Endothelial cell of umbilical vein (primary cell): ENCODE data around the gene DDA1.

Experiments used
- EZH2 ChIP-seq: IDR thresholded peaks from 2 replicates; pipeline ENCODE4 v1.6.1; 2012; ENCODE audit warnings: borderline replicate concordance, low read depth, mild to moderate bottlenecking, moderate library complexity, low read length, inconsistent platforms; ENCODE audit not compliant: severe bottlenecking
- POLR2A ChIP-seq: IDR thresholded peaks from 2 replicates; pipeline ENCODE4 v1.6.1; 2012; ENCODE audit warnings: low read depth, mild to moderate bottlenecking, control low read depth, low read length
- TF ChIP-seq, protein P1 (sequence below), 2 donors: IDR thresholded peaks; 1 replicate in 1 of 2; 2 replicates in 1 of 2; pipeline ENCODE4 v1.5.1; 2011; ENCODE audit warnings: low read length in 2 of 2, mild to moderate bottlenecking in 2 of 2, moderate library complexity in 2 of 2, control low read depth in 1 of 2, inconsistent platforms in 1 of 2, low read depth in 1 of 2; ENCODE audit not compliant: insufficient read depth in 1 of 2; ENCODE audit errors: extremely low read depth in 1 of 2

DNA sequence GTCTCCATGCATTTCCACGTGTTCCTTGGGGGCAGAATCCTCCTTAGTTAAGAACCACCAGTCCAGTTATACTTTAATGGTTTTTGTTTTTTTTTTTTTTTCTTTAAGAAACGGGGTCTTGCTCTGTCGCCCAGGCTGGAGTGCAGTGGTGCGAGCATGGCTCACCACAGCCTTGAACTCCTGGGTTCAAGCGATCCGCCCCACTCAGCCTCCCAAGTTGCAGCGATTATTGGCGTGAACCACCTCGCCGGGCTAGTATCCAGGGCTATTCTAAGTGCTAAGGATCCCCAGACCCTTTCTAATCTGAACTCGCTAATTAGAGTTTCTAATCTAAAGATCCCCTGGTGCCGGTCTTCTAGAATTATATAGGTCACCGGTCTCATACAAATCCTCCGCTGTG lies 15.8 kb upstream of the DDA1 start:
- TF ChIP-seq, protein P1, sequence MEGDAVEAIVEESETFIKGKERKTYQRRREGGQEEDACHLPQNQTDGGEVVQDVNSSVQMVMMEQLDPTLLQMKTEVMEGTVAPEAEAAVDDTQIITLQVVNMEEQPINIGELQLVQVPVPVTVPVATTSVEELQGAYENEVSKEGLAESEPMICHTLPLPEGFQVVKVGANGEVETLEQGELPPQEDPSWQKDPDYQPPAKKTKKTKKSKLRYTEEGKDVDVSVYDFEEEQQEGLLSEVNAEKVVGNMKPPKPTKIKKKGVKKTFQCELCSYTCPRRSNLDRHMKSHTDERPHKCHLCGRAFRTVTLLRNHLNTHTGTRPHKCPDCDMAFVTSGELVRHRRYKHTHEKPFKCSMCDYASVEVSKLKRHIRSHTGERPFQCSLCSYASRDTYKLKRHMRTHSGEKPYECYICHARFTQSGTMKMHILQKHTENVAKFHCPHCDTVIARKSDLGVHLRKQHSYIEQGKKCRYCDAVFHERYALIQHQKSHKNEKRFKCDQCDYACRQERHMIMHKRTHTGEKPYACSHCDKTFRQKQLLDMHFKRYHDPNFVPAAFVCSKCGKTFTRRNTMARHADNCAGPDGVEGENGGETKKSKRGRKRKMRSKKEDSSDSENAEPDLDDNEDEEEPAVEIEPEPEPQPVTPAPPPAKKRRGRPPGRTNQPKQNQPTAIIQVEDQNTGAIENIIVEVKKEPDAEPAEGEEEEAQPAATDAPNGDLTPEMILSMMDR (IDR thresholded peaks at IDR 0.05; ENCODE audit: extremely low read depth in 1 of 2, insufficient read depth in 1 of 2, low read depth in 1 of 2, low read length in 2 of 2) = no peak
- TF ChIP-seq POLR2A = no peak
- no peak for TF ChIP-seq EZH2
